Ecto neural progenitor cell (in vitro differentiated cells): ENCODE measurements around the gene UGP2.

Experiments
- DNase-seq: peaks from one replicate; pipeline ENCODE4 v3.0.0-alpha.2; 2018; ENCODE audit warnings: low spot score

Gene UGP2

GRCh38 chr2:63865159-63865799, 23.6 kb downstream of the UGP2 start:
- no peak for DNase-seq

DNA sequence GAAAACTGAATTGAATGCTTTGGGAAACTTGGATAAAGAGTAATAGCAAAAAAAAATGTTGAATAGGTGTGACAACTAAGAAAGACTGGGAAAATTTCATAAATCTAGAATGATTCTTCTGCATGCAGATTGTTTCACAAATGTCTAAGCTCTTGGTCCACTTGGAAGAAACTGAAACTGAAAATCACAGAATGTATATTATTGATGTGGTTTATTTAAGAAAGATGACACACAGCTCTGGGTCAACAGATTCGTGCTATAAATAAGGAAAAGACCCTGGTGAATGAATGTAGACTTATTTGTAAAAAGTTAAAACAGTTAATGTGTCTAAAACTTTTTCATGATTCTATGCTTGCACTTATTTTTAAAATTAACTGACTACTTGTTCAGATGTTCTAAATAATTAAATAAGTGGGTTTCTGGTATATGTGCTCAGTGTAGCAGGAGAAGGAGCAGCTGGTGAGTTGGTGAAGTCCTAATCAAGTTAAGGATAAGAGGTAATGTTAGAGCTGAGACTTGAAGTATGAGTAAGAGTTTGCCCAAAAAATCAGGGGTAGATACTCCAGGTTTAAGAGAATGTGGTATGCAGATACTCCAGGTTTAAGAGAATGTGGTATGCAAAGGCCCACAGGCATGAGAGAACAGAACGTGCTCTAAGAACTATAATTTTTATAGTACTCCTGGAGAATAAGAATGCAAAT, 24.5 kb downstream of the UGP2 start:
- no peak for DNase-seq

- DNase-seq: no peak
Measured at GRCh38 chr2:63870679-63871078, 29.0 kb downstream of the UGP2 start.

DNA sequence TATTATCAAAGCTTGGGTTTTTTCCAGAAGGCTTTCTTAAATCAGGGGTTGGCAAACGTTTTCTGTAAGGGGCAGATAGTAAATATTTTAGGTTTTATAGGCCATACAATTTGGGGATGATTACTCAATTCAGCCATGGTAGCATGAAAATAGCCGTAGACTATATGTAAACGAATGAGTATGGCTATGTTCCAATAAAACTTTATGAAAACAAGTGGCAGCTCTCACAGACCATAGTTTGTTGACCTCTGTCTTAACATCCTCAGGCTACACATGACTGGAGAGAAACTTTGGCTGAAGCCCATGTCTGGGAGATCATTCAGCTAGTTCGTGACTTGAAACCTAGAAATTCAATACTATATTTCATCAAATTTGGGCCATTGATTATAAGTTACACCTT, 30.2 kb downstream of the UGP2 start:
- no peak for DNase-seq

DNA sequence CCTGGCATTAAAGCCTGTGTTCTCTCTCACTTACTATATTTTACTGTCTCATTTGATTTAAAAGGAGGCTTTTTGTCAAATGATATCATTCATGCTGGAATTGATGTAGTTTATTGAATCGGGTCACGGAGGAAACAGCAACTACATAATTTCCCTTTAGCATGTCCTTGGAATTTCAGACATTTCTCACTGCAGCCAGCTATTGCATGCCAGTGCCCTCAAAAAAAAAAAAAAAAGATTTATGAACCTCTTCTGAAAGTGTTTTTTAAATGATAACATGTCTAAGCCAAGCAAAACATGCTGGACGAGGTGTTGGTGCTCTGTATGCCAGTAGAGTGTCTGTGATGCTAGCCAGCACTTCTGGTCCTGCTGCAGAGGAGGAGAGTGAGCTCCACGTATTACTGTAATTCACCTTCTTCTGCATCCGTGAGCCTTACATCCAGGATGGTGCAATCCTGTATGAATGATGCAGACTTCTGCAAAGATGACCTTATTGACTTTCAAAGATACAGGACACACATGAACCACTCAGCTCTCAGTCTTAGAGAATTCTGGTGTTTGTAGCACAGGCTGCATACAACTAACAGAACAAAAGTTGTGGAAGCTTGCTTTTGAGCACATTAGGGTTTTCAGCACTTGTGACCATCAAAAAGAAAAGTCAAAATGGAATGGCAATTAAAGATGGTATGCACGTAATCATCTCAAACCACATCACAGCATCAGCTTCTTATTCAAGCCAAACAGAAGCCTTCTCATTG, 31.1 kb downstream of the UGP2 start:
- DNase-seq: no peak

DNA sequence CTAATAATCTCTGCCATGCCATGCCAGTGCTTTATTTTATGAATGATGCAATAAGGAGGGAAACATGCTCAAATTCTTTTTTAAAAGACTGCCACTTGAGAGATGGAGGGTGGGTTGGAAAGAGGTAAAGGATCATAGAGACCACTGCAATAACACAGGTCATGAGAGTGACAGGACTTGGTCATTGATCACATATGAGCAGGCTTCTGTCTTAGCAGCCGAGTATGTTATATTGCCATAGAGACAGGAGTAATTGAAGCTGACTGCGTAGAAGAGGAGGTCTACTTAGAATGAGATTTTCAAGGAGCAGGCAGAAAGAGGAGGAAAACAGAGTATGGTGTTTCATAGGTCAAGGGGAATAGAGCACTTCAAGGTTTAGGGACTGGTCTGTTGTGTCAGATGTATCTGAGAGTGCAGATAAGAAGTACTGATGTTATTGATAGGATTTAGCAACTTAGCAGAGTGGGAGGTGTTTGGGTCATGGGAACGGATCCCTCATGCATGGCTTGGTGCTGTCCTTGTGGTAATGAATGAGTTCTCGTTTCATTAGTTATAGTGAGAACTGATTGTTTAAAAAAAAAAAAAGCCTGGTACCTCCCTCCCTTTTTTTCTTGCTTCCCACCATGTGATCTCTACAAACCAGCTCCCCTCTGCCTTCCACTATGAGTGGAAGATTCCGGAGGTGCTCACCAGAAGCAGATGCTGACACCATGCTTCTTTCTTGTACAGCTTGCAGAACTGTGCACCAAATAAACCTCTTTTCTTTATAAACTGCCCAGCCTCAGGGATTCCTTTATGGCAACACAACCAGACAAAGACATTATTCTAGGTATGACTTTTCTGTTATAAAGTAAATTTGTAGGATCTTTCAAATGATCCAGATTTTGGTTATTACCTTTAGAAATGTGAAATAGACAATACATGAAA, 32.8 kb downstream of the UGP2 start:
- no peak for DNase-seq

GRCh38 chr2:63875131-63875527, 33.4 kb downstream of the UGP2 start:
- no peak for DNase-seq

DNA sequence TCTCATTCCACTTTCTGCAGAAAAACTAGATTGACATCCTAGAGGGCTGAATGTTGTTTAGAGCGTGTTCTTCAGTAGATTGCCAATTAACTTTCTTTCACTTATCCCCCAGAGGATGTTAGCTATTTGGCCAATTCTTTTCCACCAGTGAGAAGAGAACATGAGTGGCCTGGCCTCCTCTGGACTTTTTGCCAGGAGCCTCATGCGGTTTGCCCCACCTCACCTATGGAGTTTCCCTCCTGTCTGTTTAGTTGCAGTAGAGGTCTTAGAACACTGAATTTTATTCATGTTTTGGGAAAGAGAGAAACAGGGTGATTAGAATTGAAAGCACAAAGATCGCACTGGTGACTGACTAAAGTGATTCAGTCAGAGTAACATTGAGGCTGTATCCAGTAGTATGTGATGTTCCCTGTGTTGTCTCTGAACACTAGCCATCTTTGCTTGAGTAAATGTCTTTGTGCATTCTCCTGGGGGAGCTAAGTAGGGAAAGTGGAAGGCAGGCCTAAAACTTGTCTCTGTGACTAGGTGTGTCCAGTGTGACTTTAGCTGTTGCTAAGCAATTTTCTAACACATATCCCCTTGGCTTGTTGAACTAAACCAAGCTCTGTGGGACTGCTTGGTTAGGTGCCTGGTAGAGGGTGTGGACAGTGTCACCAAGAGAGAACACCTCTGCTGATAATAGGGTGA, 34.0 kb downstream of the UGP2 start:
- no peak for DNase-seq

DNA sequence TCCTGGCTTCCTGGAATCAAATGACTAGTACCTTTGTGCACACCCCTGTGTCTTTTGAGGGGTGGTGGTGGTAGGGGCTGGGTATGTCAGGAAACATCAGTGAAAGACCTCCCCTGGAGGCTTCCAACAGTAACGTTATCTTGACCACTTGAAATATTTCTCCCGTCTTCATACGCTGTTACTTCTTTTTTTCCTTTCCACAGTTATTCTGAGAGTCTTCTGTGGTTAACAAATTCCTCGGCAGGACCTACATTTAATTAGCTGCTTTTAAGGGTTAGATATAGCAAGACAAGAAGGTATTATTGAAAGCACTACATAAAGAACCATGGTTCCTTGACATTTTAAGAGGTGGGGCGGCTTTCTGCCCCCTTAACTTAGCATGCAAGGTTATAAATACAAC, 34.6 kb downstream of the UGP2 start:
- DNase-seq: no peak

- no peak for DNase-seq
Measured at GRCh38 chr2:63878486-63878885, 36.8 kb downstream of the UGP2 start.

- no peak for DNase-seq
Measured at GRCh38 chr2:63879876-63880433, 38.3 kb downstream of the UGP2 start.

DNA sequence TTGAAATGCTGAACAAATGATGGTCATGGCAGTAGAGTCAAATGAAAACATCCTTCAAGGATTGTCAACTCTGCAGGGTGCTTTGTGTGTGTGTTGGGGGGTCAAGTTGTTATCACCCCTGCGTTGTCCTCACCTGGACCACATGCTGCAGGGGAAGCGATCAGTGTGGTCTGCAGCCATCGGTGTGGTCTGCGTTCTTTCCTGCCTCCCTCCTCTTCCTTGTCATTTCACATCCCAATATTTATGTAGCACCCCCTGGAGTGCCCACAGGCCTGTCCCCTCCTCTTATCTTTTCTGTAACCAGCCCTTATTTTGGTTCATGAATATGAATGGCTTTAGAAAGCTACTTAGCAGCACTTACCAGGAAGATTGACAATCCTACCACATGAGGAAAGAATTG, 38.9 kb downstream of the UGP2 start:
- no peak for DNase-seq

GRCh38 chr2:63881205-63881604, 39.5 kb downstream of the UGP2 start:
- no peak for DNase-seq

GRCh38 chr2:63882395-63883105, 40.9 kb downstream of the UGP2 start:
- no peak for DNase-seq

- no peak for DNase-seq
Measured at GRCh38 chr2:63886445-63886844, 44.7 kb downstream of the UGP2 start.

GRCh38 chr2:63888053-63888452, 46.4 kb downstream of the UGP2 start:
- no peak for DNase-seq

- peak; percentile 49 for DNase-seq
Measured at GRCh38 chr2:63888490-63889402, 47.0 kb downstream of the UGP2 start.

- DNase-seq: no peak
Measured at GRCh38 chr2:63890678-63891077, 49.0 kb downstream of the UGP2 start.

- no peak for DNase-seq
Measured at GRCh38 chr2:63891488-63892030, 49.9 kb downstream of the UGP2 start.
